K562 (cell line): ENCODE measurements around the gene CD163. TPM values are rescaled to one million over a fixed set of nuclear protein-coding genes. Genes with fewer than 3 reads are reported as not detected.

Experiments
- ATAC-seq: fragments of 200-7000 bp; cut with Tn5 transposase; 3 replicates; pipeline ENCODE4 v1.9.1; 2020; ENCODE audit warnings: moderate library complexity
- BruUV-seq: library from RNA; stranded (reverse); fragments of 400-500 nt; replicated peaks from 2 replicates; lab custom pipeline; 2021; lab: Mats Ljungman, UMichigan
- CTCF ChIA-PET: fragments of 300-600 bp; formaldehyde crosslinking; extraction: SDS; loops from one replicate; lab custom pipeline; 2021; ENCODE audit warnings: low intra/inter-chr PET ratio; lab: Yijun Ruan, JAX
- POLR2A ChIA-PET: fragments of 300-600, 350-650 bp; sonication (Branson Sonifier 250); formaldehyde crosslinking; extraction: SDS; loops from one replicate; lab custom pipeline; 2021; ENCODE audit warnings: antibody characterized with exemption, inconsistent platforms; lab: Yijun Ruan, JAX
- DNase-seq, 4 experiments: peaks; one replicate each; pipeline versions ENCODE4 v3.0.0 to v3.0.0-alpha.2; 2011 to 2018; ENCODE audit warnings: low spot score in 3 of 4, mixed read lengths in 3 of 4; ENCODE audit errors: extremely low read depth in 1 of 4
- FAIRE-seq: peaks from 2 replicates; lab custom pipeline; 2011; peaks lifted over from hg19 to GRCh38; lab: Jason Lieb, UNC
- H2AFZ ChIP-seq: 2 replicates; pipeline ENCODE4 v1.6.0; 2011; ENCODE audit warnings: low read depth, low read length, control low read depth, inconsistent platforms
- H3K27ac ChIP-seq: fragments of 200-600 bp; 3 replicates; pipeline ENCODE4 v1.8.0; 2011; ENCODE audit warnings: low read depth, mild to moderate bottlenecking, control low read depth, inconsistent platforms, low read length, moderate library complexity, mixed read lengths; ENCODE audit errors: extremely low read depth
- H3K27me3 ChIP-seq, 2 experiments: fragments of 300-600 bp in 1 of 2; 2 replicates in 1 of 2; 3 replicates in 1 of 2; pipeline versions ENCODE4 v1.6.0 to v1.8.0; 2011; ENCODE audit warnings: inconsistent platforms in 2 of 2, low read length in 2 of 2, mild to moderate bottlenecking in 1 of 2, mixed read lengths in 1 of 2, moderate library complexity in 1 of 2; ENCODE audit not compliant: control insufficient read depth in 2 of 2, insufficient read depth in 2 of 2
- H3K36me3 ChIP-seq: fragments of 300-600 bp; 3 replicates; pipeline ENCODE4 v1.8.0; 2011; ENCODE audit warnings: mild to moderate bottlenecking, low read length, inconsistent platforms; ENCODE audit not compliant: control insufficient read depth, insufficient read depth
- H3K4me1 ChIP-seq, 2 experiments: fragments of 200-600 bp in 1 of 2; replicated peaks in 1 of 2; 2 replicates in 1 of 2; 3 replicates in 1 of 2; pipeline versions ENCODE4 v1.5.1 to v1.8.0; 2011; ENCODE audit warnings: inconsistent platforms in 2 of 2, low read length in 2 of 2, mild to moderate bottlenecking in 1 of 2, mixed read lengths in 1 of 2, moderate library complexity in 1 of 2; ENCODE audit not compliant: control insufficient read depth in 2 of 2, insufficient read depth in 2 of 2
- H3K4me2 ChIP-seq: 2 replicates; pipeline ENCODE4 v1.6.1; 2011; ENCODE audit warnings: low read length, control low read depth, inconsistent platforms, mixed read lengths; ENCODE audit not compliant: insufficient read depth
- H3K4me3 ChIP-seq: fragments of 200-600 bp; sonication (generic), shearing (Covaris generic); 2 replicates; pipeline ENCODE4 v1.5.1; 2016; ENCODE audit warnings: control low read depth, inconsistent platforms
- H3K79me2 ChIP-seq: fragments of 200-600 bp; 3 replicates; pipeline ENCODE4 v1.8.0; 2011; ENCODE audit warnings: low read length, inconsistent platforms; ENCODE audit not compliant: control insufficient read depth, insufficient read depth
- H3K9ac ChIP-seq, 2 experiments: 2 replicates each; pipeline versions ENCODE4 v1.6.0 to v1.6.1; 2011; ENCODE audit warnings: low read depth in 2 of 2, low read length in 2 of 2, control low read depth in 1 of 2, inconsistent platforms in 1 of 2, mild to moderate bottlenecking in 1 of 2, mixed read lengths in 1 of 2; ENCODE audit not compliant: insufficient read depth in 1 of 2
- H3K9me1 ChIP-seq: one replicate; pipeline ENCODE4 v1.6.0; 2011; ENCODE audit warnings: inconsistent platforms, mild to moderate bottlenecking, low read length, moderate library complexity; ENCODE audit not compliant: control insufficient read depth, insufficient read depth
- H3K9me3 ChIP-seq: replicated peaks from 2 replicates; pipeline ENCODE4 v1.5.1; 2011; ENCODE audit warnings: low read depth, low read length, inconsistent platforms; ENCODE audit not compliant: control insufficient read depth, insufficient read depth
- H4K20me1 ChIP-seq: replicated peaks from 2 replicates; pipeline ENCODE4 v1.6.1; 2011; ENCODE audit warnings: low read length, inconsistent platforms, mixed read lengths; ENCODE audit not compliant: control insufficient read depth, insufficient read depth
- CREBBP ChIP-seq: IDR thresholded peaks from one replicate; pipeline ENCODE4 v1.6.1; 2012; ENCODE audit warnings: low read depth, mild to moderate bottlenecking, control low read depth, inconsistent platforms, low read length
- FOXJ2 ChIP-seq: fragments of 200-800 bp; sonication (Bioruptor generic); IDR thresholded peaks from 2 replicates; pipeline ENCODE4 v1.6.1; 2016; ENCODE audit warnings: missing genetic modification characterization, missing compliant biosample characterization
- GABPB1 ChIP-seq: sonication (generic); formaldehyde crosslinking; IDR thresholded peaks from 2 replicates; pipeline ENCODE4 v1.8.0; 2022; ENCODE audit warnings: mild to moderate bottlenecking, missing genetic modification reagents
- SRF ChIP-seq, 2 experiments: fragments of 250-450, 450-650 bp in 1 of 2; sonication (Bioruptor Pico) in 1 of 2; sonication (generic) in 1 of 2; formaldehyde crosslinking; IDR thresholded peaks; 2 replicates each; pipeline versions ENCODE4 v1.5.0 to v1.5.1; 2020 to 2022; ENCODE audit warnings: mild to moderate bottlenecking in 1 of 2, missing genetic modification reagents in 1 of 2
- U2AF2 ChIP-seq: fragments of 200-400 bp; formaldehyde crosslinking; optimal IDR thresholded peaks from 2 replicates; pipeline ENCODE3; 2017; ENCODE audit warnings: low read depth, mild to moderate bottlenecking, low read length
- ZNF197 ChIP-seq: fragments of 200-800 bp; sonication (Bioruptor generic); IDR thresholded peaks from 2 replicates; pipeline ENCODE4 v1.6.1; 2016; ENCODE audit warnings: low read depth, missing genetic modification characterization, missing compliant biosample characterization
- WGBS: fragments of 100-300 bp; shearing (Covaris generic); methylation state at CpG from one replicate; pipeline ENCODE4 v1.1.6; 2016; ENCODE audit warnings: low coverage, mixed read lengths; ENCODE audit not compliant: insufficient coverage; ENCODE audit errors: missing lambda C conversion rate; 5-methylcytosine and 5-hydroxymethylcytosine counted together
- in situ Hi-C: fragments of 300-500 bp; cut with MboI; formaldehyde crosslinking; loops from 4 replicates; pipeline ENCODE4 v1.15.0; 2018; ENCODE audit warnings: inconsistent platforms, mixed read lengths
- intact Hi-C: fragments of 100-400 bp; cut with micrococcal nuclease; formaldehyde crosslinking; loops from 2 replicates; pipeline ENCODE4 v1.14.2; 2022
- polyA plus RNA-seq, 8 experiments: library from polyadenylated mRNA; depleted of rRNA in 4 of 8; stranded (reverse) in 5 of 8; unstranded in 3 of 8; fragments of >200 nt; fragmentation: Nextera tagmentation in 2 of 8; fragmentation: Illumina TruSeq in 1 of 8; extraction: Ambion mirVana in 2 of 8; extraction: Trizol in 1 of 8; gene quantifications; 2 replicates each; pipeline versions ENCODE4 v1.2.1 to v1.2.3, GENCODE V29; 2011 to 2014; ENCODE audit warnings: inconsistent platforms in 1 of 8, missing spikeins in 1 of 8
- total RNA-seq, 7 experiments: library from RNA; depleted of rRNA in 6 of 7; stranded (reverse); fragments of >200 nt in 6 of 7; fragmentation: Illumina TruSeq in 2 of 7; extraction: Trizol in 2 of 7; gene quantifications; 2 replicates each; pipeline versions ENCODE4 v1.2.1 to v1.2.3, GENCODE V29; 2011 to 2021; ENCODE audit warnings: low replicate concordance in 1 of 7
- TF ChIP-seq, protein P1 (sequence below): sonication (generic); formaldehyde crosslinking; IDR thresholded peaks from 2 replicates; pipeline ENCODE4 v1.8.0; 2022; ENCODE audit warnings: missing genetic modification reagents, mild to moderate bottlenecking, borderline replicate concordance
- TF ChIP-seq, protein P2 (sequence below): sonication (generic); formaldehyde crosslinking; IDR thresholded peaks from 2 replicates; pipeline ENCODE4 v1.8.0; 2022; ENCODE audit warnings: mild to moderate bottlenecking, missing genetic modification reagents, borderline replicate concordance
- TF ChIP-seq, protein P3 (sequence below): fragments of 450-650 bp; IDR thresholded peaks from 2 replicates; pipeline ENCODE4 v1.6.1; 2016

Gene CD163
- total and polyA plus RNA-seq, 9 of the 15 experiments (the other 6 are each of a cell fraction or from before 2014, with no cell fraction given): 0.62 TPM; not detected in 8

DNA sequence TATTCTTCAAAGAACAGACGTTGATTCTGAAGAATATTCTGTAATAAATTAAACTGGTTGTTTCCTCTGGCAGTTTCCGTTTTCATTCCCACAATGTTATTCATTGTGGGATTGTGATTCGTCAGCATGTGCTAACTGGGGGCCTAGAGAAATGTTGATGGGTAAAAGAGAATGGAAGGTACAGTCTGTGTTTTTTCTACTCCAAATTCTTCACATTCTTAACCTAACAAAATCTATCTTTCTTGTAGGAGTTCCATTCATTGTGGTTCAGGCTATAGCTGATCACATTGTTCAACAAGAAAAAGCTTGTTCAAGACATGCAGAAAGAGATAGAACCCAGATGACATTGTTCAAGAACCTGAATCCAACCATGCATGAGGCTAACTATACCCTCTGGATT lies 5.9 kb downstream of the CD163 start:
- FAIRE-seq: no peak
- no peaks in the 10 kb centered on the region for H3K4me1 ChIP-seq
- H3K4me3 ChIP-seq: no peak overlapping the region
- BruUV-seq: no TSS peak
- in situ Hi-C loops: no loop called here
- H3K27ac ChIP-seq: no peak overlapping the region
- no peak overlapping the region for H3K9ac ChIP-seq
- 0% methylated on average over 3 of the region's 3 CpGs for WGBS
- no peaks in the 10 kb centered on the region for H3K9me3 ChIP-seq
- H3K9me1 ChIP-seq: no peaks in the 10 kb centered on the region
- no peak overlapping the region for H2AFZ ChIP-seq
- H3K27me3 ChIP-seq: peaks cover 0 to 6% of the 10 kb centered on the region in 2 experiments; a peak in 2 of 5 replicates
- H4K20me1 ChIP-seq: no peaks in the 10 kb centered on the region
- TF ChIP-seq ZNF197 (CRISPR knock-in tag) (no peak), FOXJ2 (tag) (no peak), GABPB1 (CRISPR knock-in tag) (no peak), SRF (CRISPR knock-in tag; IDR thresholded peaks at IDR 0.05) (no peak), U2AF2 (no peak), CREBBP (no peak)
- TF ChIP-seq, protein P1, sequence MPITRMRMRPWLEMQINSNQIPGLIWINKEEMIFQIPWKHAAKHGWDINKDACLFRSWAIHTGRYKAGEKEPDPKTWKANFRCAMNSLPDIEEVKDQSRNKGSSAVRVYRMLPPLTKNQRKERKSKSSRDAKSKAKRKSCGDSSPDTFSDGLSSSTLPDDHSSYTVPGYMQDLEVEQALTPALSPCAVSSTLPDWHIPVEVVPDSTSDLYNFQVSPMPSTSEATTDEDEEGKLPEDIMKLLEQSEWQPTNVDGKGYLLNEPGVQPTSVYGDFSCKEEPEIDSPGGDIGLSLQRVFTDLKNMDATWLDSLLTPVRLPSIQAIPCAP (CRISPR knock-in tag): no peak
- TF ChIP-seq, protein P2, sequence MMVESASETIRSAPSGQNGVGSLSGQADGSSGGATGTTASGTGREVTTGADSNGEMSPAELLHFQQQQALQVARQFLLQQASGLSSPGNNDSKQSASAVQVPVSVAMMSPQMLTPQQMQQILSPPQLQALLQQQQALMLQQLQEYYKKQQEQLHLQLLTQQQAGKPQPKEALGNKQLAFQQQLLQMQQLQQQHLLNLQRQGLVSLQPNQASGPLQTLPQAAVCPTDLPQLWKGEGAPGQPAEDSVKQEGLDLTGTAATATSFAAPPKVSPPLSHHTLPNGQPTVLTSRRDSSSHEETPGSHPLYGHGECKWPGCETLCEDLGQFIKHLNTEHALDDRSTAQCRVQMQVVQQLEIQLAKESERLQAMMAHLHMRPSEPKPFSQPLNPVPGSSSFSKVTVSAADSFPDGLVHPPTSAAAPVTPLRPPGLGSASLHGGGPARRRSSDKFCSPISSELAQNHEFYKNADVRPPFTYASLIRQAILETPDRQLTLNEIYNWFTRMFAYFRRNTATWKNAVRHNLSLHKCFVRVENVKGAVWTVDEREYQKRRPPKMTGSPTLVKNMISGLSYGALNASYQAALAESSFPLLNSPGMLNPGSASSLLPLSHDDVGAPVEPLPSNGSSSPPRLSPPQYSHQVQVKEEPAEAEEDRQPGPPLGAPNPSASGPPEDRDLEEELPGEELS (CRISPR knock-in tag): no peak
- TF ChIP-seq, protein P3, sequence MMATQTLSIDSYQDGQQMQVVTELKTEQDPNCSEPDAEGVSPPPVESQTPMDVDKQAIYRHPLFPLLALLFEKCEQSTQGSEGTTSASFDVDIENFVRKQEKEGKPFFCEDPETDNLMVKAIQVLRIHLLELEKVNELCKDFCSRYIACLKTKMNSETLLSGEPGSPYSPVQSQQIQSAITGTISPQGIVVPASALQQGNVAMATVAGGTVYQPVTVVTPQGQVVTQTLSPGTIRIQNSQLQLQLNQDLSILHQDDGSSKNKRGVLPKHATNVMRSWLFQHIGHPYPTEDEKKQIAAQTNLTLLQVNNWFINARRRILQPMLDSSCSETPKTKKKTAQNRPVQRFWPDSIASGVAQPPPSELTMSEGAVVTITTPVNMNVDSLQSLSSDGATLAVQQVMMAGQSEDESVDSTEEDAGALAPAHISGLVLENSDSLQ: no peak
- TF ChIP-seq, all 486 proteins: peak for 0
- DNase-seq: no peak
- Histone ChIP-seq H3K4me2 (no peak overlapping the region), H3K79me2 (no peaks in the 10 kb centered on the region), H3K36me3 (no peaks in the 10 kb centered on the region)
- ChIA-PET CTCF (no interaction called here), POLR2A (no interaction called here)
- ATAC-seq: no peak
- intact Hi-C loops: no loop called here
